ENCODE measurements around the gene RBPMS2. TPM values are rescaled to one million over a fixed set of nuclear protein-coding genes. Genes with fewer than 3 reads are reported as not detected.

RBPMS2 gene
- total and polyA plus RNA-seq, 2 of the 8 experiments (the other 6 are each of a cell fraction or from before 2014, with no cell fraction given) = 55.8 to 238 TPM

DNA sequence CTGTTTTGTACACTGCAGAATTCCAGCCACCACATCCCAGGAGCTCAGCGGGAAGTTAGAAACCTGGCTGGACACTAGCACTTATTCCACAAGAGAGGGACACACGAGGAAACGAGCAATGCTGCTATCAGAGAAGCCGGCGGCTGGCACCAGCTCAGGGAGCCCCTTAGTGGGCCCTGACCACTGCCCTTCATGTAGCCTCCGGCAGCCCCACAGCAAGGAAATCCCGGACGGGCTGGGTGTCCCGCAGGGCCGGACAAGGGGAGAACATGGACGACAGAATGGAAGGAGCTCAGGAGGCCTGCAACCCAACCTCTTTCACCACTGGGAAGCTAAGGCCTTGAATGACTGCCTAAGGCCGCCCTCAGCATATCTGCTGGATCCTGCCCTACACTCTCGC, 32.5 kb downstream of the RBPMS2 start:
- Histone ChIP-seq H3K4me1 (replicated peaks in 1 of 4; ENCODE audit: control insufficient read depth in 3 of 4, insufficient read depth in 4 of 4, low read length in 3 of 4) (no peaks in the 10 kb centered on the region; a peak in 2 of 7 replicates), H3K18ac (ENCODE audit: extremely low read depth, low read length) (no peak overlapping the region; the same call in 1 of the 2 replicates), H4K8ac (ENCODE audit: extremely low read depth, insufficient read depth, low read length) (no peak overlapping the region), H4K20me1 (replicated peaks in 1 of 2; ENCODE audit: control insufficient read depth in 1 of 2, insufficient read depth in 2 of 2, low read length in 2 of 2) (peaks cover 15 to 18% of the 10 kb centered on the region in 2 experiments), H3K4me2 (ENCODE audit: insufficient read depth in 1 of 2, low read depth in 2 of 2, low read length in 2 of 2) (no peak overlapping the region), H2AFZ (ENCODE audit: low read length) (no peak overlapping the region), H3K27me3 (replicated peaks in 1 of 4; ENCODE audit: control insufficient read depth in 3 of 4, extremely low read depth in 1 of 4, insufficient read depth in 3 of 4, low read length in 3 of 4) (no peaks in the 10 kb centered on the region), H3K14ac (ENCODE audit: insufficient read length) (no peak overlapping the region), H2AK5ac (ENCODE audit: low read depth, low read length) (no peak overlapping the region), H3K4me3 (ENCODE audit: extremely low read depth in 1 of 4, insufficient read depth in 2 of 4, low read depth in 3 of 4, low read length in 4 of 4) (no peak overlapping the region), H2BK5ac (ENCODE audit: low read depth, low read length) (no peak overlapping the region; the same call in 1 of the 2 replicates), H2BK20ac (ENCODE audit: low read length) (no peak overlapping the region), H3K56ac (replicated peaks; ENCODE audit: insufficient read length, low read depth, low read length) (no peak overlapping the region), H3K36me3 (ENCODE audit: control insufficient read depth in 2 of 4, insufficient read depth in 4 of 4, low read length in 3 of 4) (peaks cover 4 to 68% (median 31%) of the 10 kb centered on the region in 4 experiments; a peak in 7 of 8 replicates), H4K5ac (ENCODE audit: insufficient read length, low read depth, low read length) (no peak overlapping the region), H2BK15ac (ENCODE audit: low read length) (no peak overlapping the region), H2BK12ac (ENCODE audit: low read depth, low read length) (no peak overlapping the region), H4K91ac (replicated peaks; ENCODE audit: insufficient read length, low read length) (no peak overlapping the region), H3K9me3 (ENCODE audit: insufficient read depth in 2 of 2, low read depth in 1 of 2, low read length in 1 of 2) (no peaks in the 10 kb centered on the region), H3K79me2 (ENCODE audit: control insufficient read depth in 1 of 2, insufficient read depth in 2 of 2, low read length in 2 of 2) (peaks cover 0 to 54% of the 10 kb centered on the region in 2 experiments; a peak in 2 of 4 replicates), H3K4ac (replicated peaks; ENCODE audit: insufficient read length, low read depth, low read length) (no peak overlapping the region), H2BK120ac (replicated peaks; ENCODE audit: low read depth, low read length) (no peak overlapping the region), H3K9ac (replicated peaks in 1 of 4; ENCODE audit: extremely low read depth in 1 of 4, low read depth in 3 of 4, low read length in 3 of 4) (no peak overlapping the region), H3K27ac (ENCODE audit: low read depth, low read length) (0 out of 2 replicates have a peak overlapping the region, but pooled peaks have one; percentile 40), H3K23ac (ENCODE audit: insufficient read length) (no peak overlapping the region), H3K79me1 (ENCODE audit: low read depth, low read length) (peaks cover 16% of the 10 kb centered on the region), H3K23me2 (ENCODE audit: low read depth, low read length) (no peaks in the 10 kb centered on the region)
- ChIA-PET POLR2A (ENCODE audit: partially characterized antibody) (interaction anchor here (0.6 to 59.2 kb wide), 16 partner anchors 11 to 98 kb away, joined by 3 to 1192 read pairs (median 4); partner anchors contain the start of gene PIF1), CTCF (ENCODE audit: partially characterized antibody) (interaction anchor here (0.8 to 46.3 kb wide), 12 partner anchors 10 to 561 kb away, joined by 3 to 883 read pairs (median 3); no protein-coding TSS in a partner anchor)
- TF ChIP-seq PHF8 (conservative IDR thresholded peaks at IDR 0.05; ENCODE audit: low read depth, low read length) (no peak), KDM5A (IDR thresholded peaks at IDR 0.05; ENCODE audit: low read length) (no peak), BRCA1 (IDR thresholded peaks at IDR 0.05; ENCODE audit: low read depth, low read length) (no peak)
- no peak for FAIRE-seq
- 95% methylated on average over 13 of the region's 13 CpGs; no CpG with 5 or more reads in 1 of the 2 experiments for whole genome bisulfite sequencing, 2 experiments (ENCODE audit: extremely low coverage in 1 of 2, insufficient coverage in 1 of 2, insufficient read length in 1 of 2, insufficient replicate concordance in 2 of 2, low coverage in 1 of 2, low lambda C conversion rate in 2 of 2, missing lambda C conversion rate in 1 of 2)
- no peak for DNase-seq (ENCODE audit: low read depth in 1 of 2, low spot score in 2 of 2)

Measured in H1 (cell line).